ENCODE measurements around the gene SLC4A2.

Gene SLC4A2

GRCh38 chr7:151081170-151082101, 22.0 kb downstream of the SLC4A2 start:
- DNase-seq: no peak

DNA sequence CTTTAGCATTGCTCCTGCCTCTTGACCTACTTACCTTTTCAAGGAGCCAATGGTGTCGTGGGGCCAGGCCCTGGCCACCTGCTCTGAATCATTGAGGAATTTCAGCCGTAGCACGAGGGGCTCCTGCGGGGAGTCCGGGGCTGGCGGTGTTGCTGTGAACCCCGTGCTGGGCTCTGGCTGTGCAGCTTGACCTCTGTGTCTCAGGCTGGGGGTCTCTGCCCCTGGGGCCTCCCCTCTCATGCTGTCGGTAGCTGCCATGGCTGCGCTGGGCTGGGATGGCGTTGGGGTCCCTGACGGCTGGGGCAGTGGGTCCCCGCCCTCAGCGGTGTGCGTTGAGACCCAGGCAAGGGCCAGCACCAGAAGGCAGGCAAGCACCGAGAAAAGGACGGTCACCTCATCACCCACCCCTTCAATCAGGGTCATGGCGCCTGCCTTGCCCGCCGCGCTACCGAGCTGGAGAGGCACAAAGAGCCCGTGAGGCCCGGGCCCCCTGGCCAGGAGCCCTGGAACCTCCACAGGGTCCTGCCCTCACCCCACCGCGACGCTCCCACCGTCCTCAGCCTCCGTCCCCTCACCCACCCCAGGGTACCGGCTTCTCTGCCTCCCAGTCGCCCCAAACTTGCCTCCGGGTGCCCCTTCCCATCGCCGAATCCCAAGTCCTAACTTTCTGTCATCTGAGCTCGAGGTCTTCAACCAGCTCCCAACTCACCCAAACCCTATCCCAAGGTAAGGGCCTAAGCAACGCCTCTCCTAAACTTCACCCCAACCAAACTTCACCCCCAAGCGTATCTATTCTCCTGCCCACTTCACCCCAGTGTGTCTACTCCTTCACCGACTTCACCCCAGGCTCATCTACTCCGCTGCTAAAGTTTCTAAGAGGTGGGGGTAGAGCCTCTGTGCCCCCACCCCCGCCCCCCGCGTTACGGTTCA, 23.0 kb downstream of the SLC4A2 start:
- no peak for DNase-seq

GRCh38 chr7:151083071-151083823, 23.9 kb downstream of the SLC4A2 start, which contains the start of gene TMUB1:
Gene TMUB1, minus strand, starts transcription at chr7:151083493. Its CDS starts 930 bp downstream, at chr7:151082563.
- peak; percentile 53 for DNase-seq

DNA sequence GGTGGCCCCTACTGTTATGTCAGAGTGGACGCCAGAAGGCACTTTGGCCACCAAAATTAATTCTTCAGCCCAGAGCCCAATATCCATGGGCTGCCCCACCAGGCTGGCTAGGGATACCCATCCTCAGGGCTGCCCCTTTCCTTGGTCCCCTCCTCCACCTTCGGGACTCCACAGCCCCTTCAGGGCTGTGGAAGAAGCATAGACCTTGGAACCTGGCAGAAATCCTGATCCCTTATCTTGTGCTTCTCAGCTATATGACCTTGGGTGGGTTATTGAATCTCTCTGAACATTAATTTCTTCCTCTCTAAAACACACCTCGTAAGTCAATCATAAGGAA, 24.4 kb downstream of the SLC4A2 start:
- DNase-seq: no peak

DNA sequence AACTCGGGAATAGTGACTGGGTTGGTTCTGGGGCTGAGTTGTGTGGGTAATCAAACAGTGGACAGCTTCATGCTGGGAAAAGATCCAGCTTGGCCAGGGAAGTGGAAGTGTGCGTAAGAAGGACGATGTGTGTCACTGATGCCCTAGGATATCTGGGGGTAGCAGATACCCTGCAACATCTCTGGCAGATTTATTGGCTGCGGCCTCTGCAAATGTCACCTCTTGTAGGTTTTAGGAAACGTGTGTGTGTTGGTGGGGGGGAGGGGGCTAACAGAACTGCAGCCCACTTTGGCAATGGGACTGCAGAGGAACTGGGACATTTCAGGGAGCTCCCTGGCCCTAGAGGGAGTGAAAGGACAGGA, 25.9 kb downstream of the SLC4A2 start:
- DNase-seq: no peak

DNA sequence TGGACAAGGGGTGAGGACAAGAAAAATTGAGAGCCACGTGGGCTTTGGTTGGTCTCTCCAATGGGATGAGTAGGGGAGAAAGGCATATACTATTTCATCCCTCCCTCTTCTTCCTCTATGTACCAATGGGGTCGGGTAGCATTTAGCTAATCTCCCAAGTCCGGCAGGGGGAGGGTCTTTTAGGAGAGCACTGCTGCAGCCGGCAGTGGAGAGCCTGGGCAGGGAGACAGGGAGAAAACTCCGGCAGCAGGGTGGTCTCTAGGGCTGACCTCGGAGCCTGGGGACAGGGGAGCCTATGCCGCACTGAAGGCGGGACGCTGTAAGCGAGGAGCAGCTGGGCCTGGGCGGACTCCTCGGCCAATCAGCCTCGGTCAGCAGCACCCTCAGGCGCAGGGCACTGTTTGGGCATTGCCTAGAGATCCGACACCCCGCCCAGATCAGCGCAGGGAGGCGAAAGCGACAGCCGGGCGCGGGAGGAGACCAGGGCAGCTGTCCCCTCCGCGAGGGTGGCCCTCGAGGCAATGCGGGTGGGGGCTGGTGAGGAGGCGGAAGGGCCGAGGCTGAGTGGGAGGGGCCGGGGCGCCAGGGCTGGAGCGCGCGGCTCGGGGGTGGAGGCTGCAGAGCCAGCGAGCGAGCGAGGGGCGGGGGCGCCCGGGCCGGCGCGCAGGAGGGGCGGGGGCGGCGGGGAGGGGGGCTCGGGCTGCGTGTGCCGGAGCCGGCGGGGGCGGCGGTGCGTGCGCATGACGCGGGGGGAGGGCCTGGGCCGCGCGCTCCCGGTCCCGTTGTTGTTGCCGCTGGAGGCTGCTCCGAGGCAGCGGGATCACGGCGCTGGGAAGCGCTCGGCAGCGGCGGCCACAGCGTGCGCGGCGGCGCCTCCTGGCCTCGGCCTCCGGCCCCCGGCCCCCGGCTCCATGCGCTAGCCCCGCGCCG, 26.6 kb downstream of the SLC4A2 start, which contains the start of gene AGAP3:
Gene AGAP3 (plus strand): TSS at position 785 of the 930 bp plus-strand sequence. CDS start 267 bp downstream, outside the sequence.
- peak; percentile 74 for DNase-seq

- peak; percentile 26 for DNase-seq
Observed at GRCh38 chr7:151086802-151087244, 27.4 kb downstream of the SLC4A2 start.

GRCh38 chr7:151087245-151088018, 28.0 kb downstream of the SLC4A2 start:
- peak; percentile 38 for DNase-seq

GRCh38 chr7:151088019-151088855, 28.8 kb downstream of the SLC4A2 start:
- DNase-seq: peak; percentile 37

GRCh38 chr7:151088856-151089699, 29.7 kb downstream of the SLC4A2 start:
- DNase-seq: peak; percentile 32

DNA sequence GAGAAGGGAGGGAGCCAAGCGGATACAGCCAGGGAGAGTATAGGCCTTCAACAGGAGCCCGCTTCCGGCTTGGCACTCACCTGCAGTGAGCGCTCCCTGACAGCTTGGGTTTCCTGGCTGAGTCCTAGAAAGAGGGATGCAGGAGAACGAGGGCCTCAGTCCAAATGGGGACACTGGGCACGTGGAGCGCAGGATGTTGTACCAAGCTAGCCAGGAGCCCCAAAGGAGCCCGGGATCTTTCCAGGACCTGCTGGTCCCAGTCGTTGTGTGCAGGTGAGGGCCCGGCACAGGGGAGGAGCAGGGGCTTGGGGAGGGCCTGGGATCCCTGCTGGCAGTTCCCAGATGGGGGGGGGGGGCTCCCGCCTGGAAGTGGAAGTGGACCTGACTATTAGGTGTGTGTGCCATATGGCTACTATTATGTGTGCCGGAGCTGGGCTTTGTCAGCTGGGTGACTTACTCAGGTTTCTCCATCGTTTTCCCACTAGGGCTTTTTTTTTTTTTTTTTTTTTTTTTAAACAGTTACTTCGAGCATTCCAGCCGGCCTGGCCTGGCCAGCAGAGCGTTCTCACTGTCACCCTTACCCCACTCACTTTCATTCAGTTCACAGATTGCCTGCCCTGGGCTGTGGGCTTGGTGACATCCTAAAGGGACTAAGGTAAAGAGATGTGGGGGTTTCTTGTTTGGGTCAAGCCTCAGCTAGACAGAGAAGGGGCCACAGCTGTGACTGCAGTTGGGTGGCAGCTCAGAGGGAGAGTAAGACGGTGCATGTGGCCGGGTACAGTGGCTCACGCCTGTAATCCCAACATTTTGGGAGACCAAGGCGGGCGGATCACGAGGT, 30.7 kb downstream of the SLC4A2 start:
- DNase-seq: no peak

GRCh38 chr7:151091003-151091402, 31.6 kb downstream of the SLC4A2 start:
- DNase-seq: no peak

GRCh38 chr7:151091431-151091830, 32.0 kb downstream of the SLC4A2 start:
- DNase-seq: no peak

- no peak for DNase-seq
Observed at GRCh38 chr7:151091988-151092387, 32.6 kb downstream of the SLC4A2 start.

DNA sequence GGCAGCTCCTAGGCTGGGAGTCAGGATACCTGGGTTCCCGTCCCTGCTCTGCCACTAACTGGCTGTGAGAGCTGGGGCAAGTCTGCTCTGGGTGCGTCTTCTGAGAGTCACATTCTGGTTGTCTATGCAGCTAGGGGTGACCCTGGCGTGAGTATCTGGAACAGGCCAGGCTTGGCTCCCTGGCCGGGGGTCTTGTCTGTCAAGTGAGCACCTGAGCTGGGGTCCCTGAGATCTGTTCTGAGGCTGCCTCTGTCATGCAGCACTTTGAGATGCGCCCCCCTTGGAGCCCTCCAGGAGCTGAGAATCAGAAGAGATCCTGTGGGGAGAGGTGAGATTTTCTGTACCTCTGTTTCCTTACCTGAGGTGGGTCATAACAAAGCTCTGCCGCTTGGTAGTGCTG, 34.4 kb downstream of the SLC4A2 start:
- no peak for DNase-seq

GRCh38 chr7:151094675-151095074, 35.3 kb downstream of the SLC4A2 start:
- peak; percentile 25 for DNase-seq

DNA sequence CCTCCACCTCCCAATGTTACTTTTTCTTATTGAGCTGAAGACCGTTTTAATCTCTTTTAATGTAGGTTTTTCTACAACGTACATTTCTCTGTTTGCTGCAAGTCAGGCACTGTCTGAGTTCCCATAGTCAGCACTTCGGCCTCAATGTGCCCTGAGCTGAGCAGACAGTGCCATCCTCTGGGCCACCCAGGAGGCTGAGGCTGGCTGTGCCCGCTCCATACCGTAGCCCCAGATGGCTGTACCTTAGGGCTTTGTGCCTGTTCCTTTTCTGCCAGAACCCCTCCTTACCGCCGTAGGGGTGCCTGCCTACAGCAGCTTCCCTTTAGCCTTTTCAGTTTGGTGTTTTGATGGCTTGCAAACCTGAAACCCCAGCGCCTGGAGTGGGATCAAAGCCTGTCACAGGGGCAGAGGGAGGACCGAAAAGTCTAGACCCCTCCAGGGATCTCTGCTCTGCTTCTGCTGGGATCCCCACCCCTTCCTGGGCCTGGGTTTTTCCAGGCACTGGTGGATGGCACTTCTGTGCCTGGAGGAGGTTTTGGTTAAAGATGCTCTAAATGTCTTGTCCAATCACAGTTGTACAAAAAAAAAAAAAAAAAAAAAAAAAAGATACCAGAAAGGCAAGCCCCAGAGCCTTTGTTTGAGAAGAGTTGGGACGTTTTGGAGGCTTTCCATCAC, 35.9 kb downstream of the SLC4A2 start:
- DNase-seq: no peak

Data from fibroblast of upper back skin (primary cell).